Measurements from ENCODE around the gene PRRT3. TPM values are rescaled to one million over a fixed set of nuclear protein-coding genes. Genes with fewer than 3 reads are reported as not detected.
A peak's percentile ranks its signal among the peaks of the same experiment; 100 is the strongest.

PRRT3 gene
- total RNA-seq, 1 experiment from 2014 or later, result 19.5 TPM

GRCh38 chr3:9914559-9915253 lies 37.5 kb downstream of the PRRT3 start:
- no peak overlapping the region for H3K56ac ChIP-seq (ENCODE audit: insufficient read length, low read depth, low read length)
- no peaks in the 10 kb centered on the region for H3K9me3 ChIP-seq (ENCODE audit: control insufficient read depth, low read depth, low read length)
- H2BK20ac ChIP-seq (ENCODE audit: low read depth, low read length, poor library complexity, severe bottlenecking), result no peak overlapping the region
- peak overlapping the region; percentile 76 for H3K4me2 ChIP-seq (ENCODE audit: insufficient read depth, insufficient read length, low read length)
- no peak overlapping the region for H2BK120ac ChIP-seq (ENCODE audit: low read depth, low read length, poor library complexity, severe bottlenecking)
- H3K79me1 ChIP-seq (ENCODE audit: insufficient read depth, low read depth, low read length, poor library complexity, severe bottlenecking), result no peaks in the 10 kb centered on the region
- Mint-ChIP-seq H3K27me3 (ENCODE audit: low read depth) (peaks cover 17% of the 10 kb centered on the region), H3K9me3 (no peaks in the 10 kb centered on the region; a peak in 2 of 5 replicates), H3K27ac (no peak overlapping the region), H3K36me3 (ENCODE audit: insufficient read depth in 1 of 3, low read depth in 3 of 3) (peaks cover 0 to 5% (median 0%) of the 10 kb centered on the region in 3 experiments; a peak in 1 of 7 replicates), H3K4me1 (peaks cover 15 to 27% of the 10 kb centered on the region in 2 experiments), H3K4me3 (peak overlapping the region; percentile 69 to 70)
- no peaks in the 10 kb centered on the region for H3K79me2 ChIP-seq (ENCODE audit: insufficient read depth, low read length)
- H3K9ac ChIP-seq (ENCODE audit: extremely low read depth, insufficient read length, low read length), result no peak overlapping the region
- H4K5ac ChIP-seq (ENCODE audit: insufficient read length, low read depth, low read length), result no peak overlapping the region
- no CpG with 5 or more reads among the region's 15 CpGs for WGBS (ENCODE audit: extremely low coverage, insufficient read length, low lambda C conversion rate)
- H3K27ac ChIP-seq (ENCODE audit: insufficient read length, low read depth, low read length), result no peak overlapping the region
- no peak overlapping the region for H2BK5ac ChIP-seq (ENCODE audit: insufficient read length, low read length)
- DNase-seq, result peak; percentile 73
- H3K23ac ChIP-seq (ENCODE audit: insufficient read length, low read depth, low read length), result no peak overlapping the region
- TF ChIP-seq CTCF (conservative IDR thresholded peaks at IDR 0.05), result no peak
- H3K27me3 ChIP-seq (ENCODE audit: insufficient read depth, low read length), result no peaks in the 10 kb centered on the region; the same call in 1 of the 2 replicates
- H3K23me2 ChIP-seq (ENCODE audit: insufficient read length, low read depth, low read length, poor library complexity, severe bottlenecking), result peaks cover 15% of the 10 kb centered on the region
- no peak overlapping the region for H2AFZ ChIP-seq (ENCODE audit: low read length)
- no peak overlapping the region for H2AK5ac ChIP-seq (ENCODE audit: insufficient read length, low read length)
- no peaks in the 10 kb centered on the region for H4K20me1 ChIP-seq (ENCODE audit: control insufficient read depth, insufficient read depth, insufficient read length)
- no peak overlapping the region for H4K91ac ChIP-seq (ENCODE audit: insufficient read length, low read depth, low read length)
- no peak overlapping the region for H2BK15ac ChIP-seq (ENCODE audit: low read depth, low read length)
- no peak overlapping the region for H3K4ac ChIP-seq (ENCODE audit: low read depth, low read length)
- peaks cover 4% of the 10 kb centered on the region; the same call in 1 of the 2 replicates for H3K4me1 ChIP-seq (ENCODE audit: insufficient read depth, low read length)
- no peak overlapping the region for H3K18ac ChIP-seq (ENCODE audit: insufficient read length, low read depth, low read length)
- no peak overlapping the region for H3T11ph ChIP-seq (ENCODE audit: low read length)
- no peak overlapping the region for H4K8ac ChIP-seq (replicated peaks; ENCODE audit: insufficient read length, low read depth, low read length)
- H2BK12ac ChIP-seq (ENCODE audit: insufficient read length, low read depth, low read length), result no peak overlapping the region
- H3K14ac ChIP-seq (ENCODE audit: insufficient read depth, low read length), result no peak overlapping the region

Data from H9 (cell line).